Measurements from ENCODE around the gene GARRE1. TPM values are rescaled to one million over a fixed set of nuclear protein-coding genes. Genes with fewer than 3 reads are reported as not detected.
"Not testable (repeated sequence)": the region's sequence is repeated elsewhere in the genome, so short reads cannot be mapped to it uniquely, and the experiment has no call there.

Gene GARRE1
- total and polyA plus RNA-seq, 2 donors (not counting 3 experiments of a cell fraction or from before 2014, with no cell fraction given) = 39.2 to 46.8 TPM

GRCh38 chr19:34278783-34279182 is 24.4 kb downstream of the GARRE1 start:
- POLR2A ChIA-PET = no interaction called here
- peaks cover 75% of the 10 kb centered on the region for H3K79me2 ChIP-seq (ENCODE audit: control insufficient read depth, insufficient read depth, low read length)
- no peaks in the 10 kb centered on the region for H3K9me1 ChIP-seq (replicated peaks; ENCODE audit: control insufficient read depth, extremely low read depth, insufficient read depth, low read length)

GRCh38 chr19:34281444-34281843 is 27.1 kb downstream of the GARRE1 start:
- Histone ChIP-seq H3K79me2 (ENCODE audit: control insufficient read depth, insufficient read depth, low read length) (peaks cover 61% of the 10 kb centered on the region), H3K4me1 (ENCODE audit: control insufficient read depth, extremely low read depth, insufficient read depth, low read length) (peaks cover 34% of the 10 kb centered on the region)
- H2AFZ ChIP-seq (ENCODE audit: low read depth, low read length); FAIRE-seq; H3K27ac ChIP-seq (ENCODE audit: insufficient read depth, low read depth, low read length); POLR2A ChIA-PET; H3K9me3 ChIP-seq (replicated peaks; ENCODE audit: control insufficient read depth, insufficient read depth, low read length); H3K27me3 ChIP-seq (ENCODE audit: control insufficient read depth in 2 of 2, insufficient read depth in 2 of 2, low read length in 2 of 2); H4K20me1 ChIP-seq (replicated peaks; ENCODE audit: control insufficient read depth, extremely low read depth, insufficient read depth, low read length); intact Hi-C loops (cut with micrococcal nuclease); H3K36me3 ChIP-seq (ENCODE audit: control insufficient read depth in 2 of 2, extremely low read depth in 1 of 2, insufficient read depth in 2 of 2, low read length in 2 of 2); DNase-seq (ENCODE audit: low read depth, low spot score); H3K9ac ChIP-seq (replicated peaks; ENCODE audit: extremely low read depth, insufficient read depth, low read length); CTCF ChIA-PET; H3K4me2 ChIP-seq (ENCODE audit: insufficient read depth, low read length); dilution Hi-C loops (cut with MboI; ENCODE audit: extremely low pct_ligation_motif_present, low sequenced_read_pairs); H3K9me1 ChIP-seq (replicated peaks; ENCODE audit: control insufficient read depth, extremely low read depth, insufficient read depth, low read length); BruUV-seq (replicated peaks); H3K4me3 ChIP-seq (replicated peaks in 1 of 3; ENCODE audit: insufficient read depth in 1 of 3, low read depth in 1 of 3, low read length in 3 of 3): not testable (repeated sequence)

More at GRCh38 chr19:34278783-34279182, 24.4 kb downstream of the GARRE1 start:
- H3K36me3 ChIP-seq (ENCODE audit: control insufficient read depth in 2 of 2, extremely low read depth in 1 of 2, insufficient read depth in 2 of 2, low read length in 2 of 2) = peaks cover 2% of the 10 kb centered on the region in 2 experiments
- dilution Hi-C loops (cut with MboI; ENCODE audit: extremely low pct_ligation_motif_present, low sequenced_read_pairs) (no loop called here), intact Hi-C loops (cut with micrococcal nuclease) (no loop called here)
- no peak overlapping the region for H3K4me3 ChIP-seq (replicated peaks in 1 of 3; ENCODE audit: insufficient read depth in 1 of 3, low read depth in 1 of 3, low read length in 3 of 3)
- CTCF ChIA-PET = no interaction called here
- no TSS peak for BruUV-seq (replicated peaks)
- H3K27me3 ChIP-seq (ENCODE audit: control insufficient read depth in 2 of 2, insufficient read depth in 2 of 2, low read length in 2 of 2) = no peaks in the 10 kb centered on the region
- no peak overlapping the region for H3K27ac ChIP-seq (ENCODE audit: insufficient read depth, low read depth, low read length)
- H2AFZ ChIP-seq (ENCODE audit: low read depth, low read length) = no peak overlapping the region
- H3K9me3 ChIP-seq (replicated peaks; ENCODE audit: control insufficient read depth, insufficient read depth, low read length) = no peaks in the 10 kb centered on the region
- no peak for TF ChIP-seq FOS (IDR thresholded peaks at IDR 0.05; ENCODE audit: borderline replicate concordance, insufficient read depth, low read length)
- no peak for TF ChIP-seq MAX (IDR thresholded peaks at IDR 0.05; ENCODE audit: insufficient read depth, insufficient read length)
- no peak for TF ChIP-seq EZH2 (IDR thresholded peaks at IDR 0.05; ENCODE audit: borderline replicate concordance, low read depth, low read length, severe bottlenecking)
- TF ChIP-seq JUN (IDR thresholded peaks at IDR 0.05; ENCODE audit: borderline replicate concordance, insufficient read depth, insufficient read length, low read depth) = no peak
- no peak for TF ChIP-seq MYC (IDR thresholded peaks at IDR 0.05; ENCODE audit: low read depth, low read length)
- TF ChIP-seq POLR2A (IDR thresholded peaks at IDR 0.05; ENCODE audit: low read depth, low read length) = no peak
- no peak for TF ChIP-seq GATA2 (IDR thresholded peaks at IDR 0.05; ENCODE audit: insufficient read depth, insufficient read length, low read depth, low read length)
- no peak for TF ChIP-seq CTCF (IDR thresholded peaks at IDR 0.05; ENCODE audit: extremely low read depth in 1 of 2, insufficient read depth in 1 of 2, low read depth in 1 of 2, low read length in 2 of 2)
- TF ChIP-seq POLR2AphosphoS5 (IDR thresholded peaks at IDR 0.05; ENCODE audit: insufficient read depth, low read depth, low read length) = no peak
- H3K4me2 ChIP-seq (ENCODE audit: insufficient read depth, low read length) = no peak overlapping the region
- FAIRE-seq = no peak
- H3K4me1 ChIP-seq (ENCODE audit: control insufficient read depth, extremely low read depth, insufficient read depth, low read length) = peaks cover 54% of the 10 kb centered on the region
- no peak for DNase-seq (ENCODE audit: low read depth, low spot score)
- H4K20me1 ChIP-seq (replicated peaks; ENCODE audit: control insufficient read depth, extremely low read depth, insufficient read depth, low read length) = no peaks in the 10 kb centered on the region
- H3K9ac ChIP-seq (replicated peaks; ENCODE audit: extremely low read depth, insufficient read depth, low read length) = no peak overlapping the region
